SK-N-SH treated with all-trans-retinoic acid at 6 μM for 48 hours (cell line): ENCODE results near the gene GGA1.

Source experiments
- ARNTL ChIP-seq: fragments of 450-650 bp; formaldehyde crosslinking; IDR thresholded peaks from 2 replicates; pipeline ENCODE4 v1.5.0; 2020; ENCODE audit warnings: low read depth, mild to moderate bottlenecking, moderate library complexity, borderline replicate concordance
- PPARA ChIP-seq: fragments of 250-450 bp; sonication (Bioruptor Pico); IDR thresholded peaks from 2 replicates; pipeline ENCODE4 v1.5.0; 2020; ENCODE audit warnings: mild to moderate bottlenecking, borderline replicate concordance
- TOX ChIP-seq: fragments of 250-450 bp; sonication (Bioruptor Pico); IDR thresholded peaks from 2 replicates; pipeline ENCODE4 v1.8.0; 2021; ENCODE audit warnings: mild to moderate bottlenecking, moderate library complexity, borderline replicate concordance
- ZFP3 ChIP-seq: fragments of 250-450 bp; sonication (Bioruptor Pico); IDR thresholded peaks from 2 replicates; pipeline ENCODE4 v1.5.0; 2020; ENCODE audit warnings: mild to moderate bottlenecking, moderate library complexity
- ZFP30 ChIP-seq: fragments of 450-650 bp; formaldehyde crosslinking; IDR thresholded peaks from 2 replicates; pipeline ENCODE4 v1.5.0; 2022; ENCODE audit warnings: mild to moderate bottlenecking, moderate library complexity
- ZNF70 ChIP-seq: fragments of 450-650 bp; formaldehyde crosslinking; IDR thresholded peaks from 2 replicates; pipeline ENCODE4 v1.5.0; 2020; ENCODE audit warnings: mild to moderate bottlenecking, moderate library complexity
- TF ChIP-seq, protein P1 (sequence below): fragments of 250-450 bp; sonication (Bioruptor Pico); IDR thresholded peaks from 2 replicates; pipeline ENCODE4 v1.8.0; 2020; ENCODE audit warnings: mild to moderate bottlenecking, moderate library complexity, borderline replicate concordance
- TF ChIP-seq, protein P2 (sequence below): fragments of 250-450 bp; sonication (Bioruptor Pico); IDR thresholded peaks from 2 replicates; pipeline ENCODE4 v1.5.1; 2020; ENCODE audit warnings: low read depth, mild to moderate bottlenecking, moderate library complexity
- TF ChIP-seq, protein P3 (sequence below): fragments of 250-450 bp; sonication (Bioruptor Pico); IDR thresholded peaks from 2 replicates; pipeline ENCODE4 v1.8.0; 2021; ENCODE audit warnings: low read depth, mild to moderate bottlenecking, moderate library complexity, borderline replicate concordance

DNA sequence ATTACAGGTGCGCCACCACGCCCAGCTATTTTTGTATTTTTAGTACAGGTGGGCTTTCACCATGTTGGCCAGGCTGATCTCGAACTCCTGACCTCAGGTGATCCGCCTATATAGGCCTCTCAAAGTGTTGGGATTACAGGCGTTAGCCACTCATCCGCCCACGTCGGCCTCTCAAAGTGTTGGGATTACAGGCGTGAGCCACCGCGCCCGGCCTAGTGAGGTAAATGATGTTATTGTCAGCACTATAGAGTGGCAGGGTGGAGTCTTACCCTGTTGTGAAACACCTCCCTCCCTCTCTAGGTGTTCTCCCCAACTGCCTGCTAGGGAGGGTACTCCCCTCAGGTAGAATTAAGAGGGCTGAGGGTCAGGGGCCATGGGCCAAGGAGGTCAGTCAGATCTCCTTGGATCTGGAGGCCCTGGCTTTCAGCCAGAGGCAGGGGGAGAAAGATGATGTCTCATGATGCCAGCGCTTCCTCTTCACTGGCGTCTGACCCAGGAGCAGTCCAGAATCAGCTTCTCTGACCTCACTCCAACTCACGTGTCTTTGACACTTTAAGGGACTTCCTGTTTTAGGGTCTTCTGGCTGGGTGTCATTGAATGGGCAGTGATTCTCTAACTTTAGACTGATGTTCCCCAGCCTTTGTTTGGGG, 2.0 kb downstream of the GGA1 start:
- TF ChIP-seq, protein P1, sequence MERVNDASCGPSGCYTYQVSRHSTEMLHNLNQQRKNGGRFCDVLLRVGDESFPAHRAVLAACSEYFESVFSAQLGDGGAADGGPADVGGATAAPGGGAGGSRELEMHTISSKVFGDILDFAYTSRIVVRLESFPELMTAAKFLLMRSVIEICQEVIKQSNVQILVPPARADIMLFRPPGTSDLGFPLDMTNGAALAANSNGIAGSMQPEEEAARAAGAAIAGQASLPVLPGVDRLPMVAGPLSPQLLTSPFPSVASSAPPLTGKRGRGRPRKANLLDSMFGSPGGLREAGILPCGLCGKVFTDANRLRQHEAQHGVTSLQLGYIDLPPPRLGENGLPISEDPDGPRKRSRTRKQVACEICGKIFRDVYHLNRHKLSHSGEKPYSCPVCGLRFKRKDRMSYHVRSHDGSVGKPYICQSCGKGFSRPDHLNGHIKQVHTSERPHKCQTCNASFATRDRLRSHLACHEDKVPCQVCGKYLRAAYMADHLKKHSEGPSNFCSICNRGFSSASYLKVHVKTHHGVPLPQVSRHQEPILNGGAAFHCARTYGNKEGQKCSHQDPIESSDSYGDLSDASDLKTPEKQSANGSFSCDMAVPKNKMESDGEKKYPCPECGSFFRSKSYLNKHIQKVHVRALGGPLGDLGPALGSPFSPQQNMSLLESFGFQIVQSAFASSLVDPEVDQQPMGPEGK (CRISPR knock-in tag), result no peak
- TF ChIP-seq ZNF70 (CRISPR knock-in tag) (no peak), ZFP3 (CRISPR knock-in tag) (no peak), ZFP30 (no peak), ARNTL (no peak), PPARA (no peak), TOX (CRISPR knock-in tag) (no peak)
- TF ChIP-seq, protein P2, sequence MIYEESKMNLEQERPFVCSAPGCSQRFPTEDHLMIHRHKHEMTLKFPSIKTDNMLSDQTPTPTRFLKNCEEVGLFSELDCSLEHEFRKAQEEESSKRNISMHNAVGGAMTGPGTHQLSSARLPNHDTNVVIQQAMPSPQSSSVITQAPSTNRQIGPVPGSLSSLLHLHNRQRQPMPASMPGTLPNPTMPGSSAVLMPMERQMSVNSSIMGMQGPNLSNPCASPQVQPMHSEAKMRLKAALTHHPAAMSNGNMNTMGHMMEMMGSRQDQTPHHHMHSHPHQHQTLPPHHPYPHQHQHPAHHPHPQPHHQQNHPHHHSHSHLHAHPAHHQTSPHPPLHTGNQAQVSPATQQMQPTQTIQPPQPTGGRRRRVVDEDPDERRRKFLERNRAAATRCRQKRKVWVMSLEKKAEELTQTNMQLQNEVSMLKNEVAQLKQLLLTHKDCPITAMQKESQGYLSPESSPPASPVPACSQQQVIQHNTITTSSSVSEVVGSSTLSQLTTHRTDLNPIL (CRISPR knock-in tag), result no peak
- TF ChIP-seq, protein P3, sequence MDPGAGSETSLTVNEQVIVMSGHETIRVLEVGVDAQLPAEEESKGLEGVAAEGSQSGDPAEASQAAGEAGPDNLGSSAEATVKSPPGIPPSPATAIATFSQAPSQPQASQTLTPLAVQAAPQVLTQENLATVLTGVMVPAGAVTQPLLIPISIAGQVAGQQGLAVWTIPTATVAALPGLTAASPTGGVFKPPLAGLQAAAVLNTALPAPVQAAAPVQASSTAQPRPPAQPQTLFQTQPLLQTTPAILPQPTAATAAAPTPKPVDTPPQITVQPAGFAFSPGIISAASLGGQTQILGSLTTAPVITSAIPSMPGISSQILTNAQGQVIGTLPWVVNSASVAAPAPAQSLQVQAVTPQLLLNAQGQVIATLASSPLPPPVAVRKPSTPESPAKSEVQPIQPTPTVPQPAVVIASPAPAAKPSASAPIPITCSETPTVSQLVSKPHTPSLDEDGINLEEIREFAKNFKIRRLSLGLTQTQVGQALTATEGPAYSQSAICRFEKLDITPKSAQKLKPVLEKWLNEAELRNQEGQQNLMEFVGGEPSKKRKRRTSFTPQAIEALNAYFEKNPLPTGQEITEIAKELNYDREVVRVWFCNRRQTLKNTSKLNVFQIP (CRISPR knock-in tag), result no peak
